Measurements from ENCODE around the gene SBK2.
"Not testable (repeated sequence)": the region's sequence is repeated elsewhere in the genome, so short reads cannot be mapped to it uniquely, and the experiment has no call there.

The SBK2 gene, protein sequence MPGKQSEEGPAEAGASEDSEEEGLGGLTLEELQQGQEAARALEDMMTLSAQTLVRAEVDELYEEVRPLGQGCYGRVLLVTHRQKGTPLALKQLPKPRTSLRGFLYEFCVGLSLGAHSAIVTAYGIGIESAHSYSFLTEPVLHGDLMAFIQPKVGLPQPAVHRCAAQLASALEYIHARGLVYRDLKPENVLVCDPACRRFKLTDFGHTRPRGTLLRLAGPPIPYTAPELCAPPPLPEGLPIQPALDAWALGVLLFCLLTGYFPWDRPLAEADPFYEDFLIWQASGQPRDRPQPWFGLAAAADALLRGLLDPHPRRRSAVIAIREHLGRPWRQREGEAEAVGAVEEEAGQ

DNA sequence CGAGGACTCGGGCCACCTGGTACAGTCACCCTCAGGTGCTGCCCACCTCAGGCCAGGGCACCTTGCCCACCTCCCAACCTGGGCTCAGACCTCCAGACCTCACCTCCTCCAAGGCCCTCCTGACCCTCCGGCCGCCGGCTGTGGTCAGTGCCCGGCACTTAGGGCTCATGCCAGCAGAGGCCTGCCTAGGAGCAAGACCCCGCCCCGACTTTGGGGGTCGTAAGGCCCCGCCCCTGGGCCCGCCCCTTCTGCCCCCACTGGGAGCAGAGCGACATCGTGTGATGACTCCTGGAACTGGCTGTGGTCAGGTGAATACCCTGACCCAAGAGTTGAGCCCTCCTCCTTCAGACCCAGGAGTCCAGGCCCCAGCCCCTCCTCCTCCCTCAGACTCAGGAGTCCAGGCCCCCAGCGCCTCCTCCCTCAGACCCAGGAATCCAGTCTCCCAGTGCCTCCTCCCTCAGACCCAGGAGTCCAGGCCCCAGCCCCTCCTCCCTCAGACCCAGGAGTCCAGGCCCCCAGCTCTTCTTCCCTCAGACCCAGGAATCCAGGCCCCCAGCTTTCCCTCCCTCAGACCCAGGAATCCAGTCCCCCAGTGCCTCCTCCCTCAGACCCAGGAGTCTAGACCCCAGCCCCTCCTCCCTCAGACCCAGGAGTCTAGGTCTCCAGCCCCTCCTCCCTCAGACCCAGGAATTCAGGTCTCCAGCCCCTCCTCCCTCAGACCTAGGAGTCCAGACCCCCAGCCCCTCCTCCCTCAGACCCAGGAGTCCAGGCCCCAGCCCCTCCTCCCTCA lies at the start of gene SBK2:
TSS of gene SBK2 (minus strand) at position 183 of the 790 bp plus-strand sequence. CDS start 839 bp downstream, outside the sequence.
- Histone ChIP-seq H3K36me3 (ENCODE audit: control insufficient read depth, low read depth, low read length) (no peaks in the 10 kb centered on the region), H3K4me3 (ENCODE audit: low read length) (no peak within 1 kb of the TSS), H3K27ac (ENCODE audit: low read length) (no peak within 1 kb of the TSS), H3K9ac (ENCODE audit: low read length) (no peak within 1 kb of the TSS), H3K4me1 (ENCODE audit: control insufficient read depth, low read depth, low read length) (peaks cover 8% of the 10 kb centered on the region), H3K27me3 (ENCODE audit: control insufficient read depth, insufficient read depth, low read length) (no peaks in the 10 kb centered on the region), H3K9me3 (ENCODE audit: control insufficient read depth, low read depth, low read length) (no peaks in the 10 kb centered on the region)

DNA sequence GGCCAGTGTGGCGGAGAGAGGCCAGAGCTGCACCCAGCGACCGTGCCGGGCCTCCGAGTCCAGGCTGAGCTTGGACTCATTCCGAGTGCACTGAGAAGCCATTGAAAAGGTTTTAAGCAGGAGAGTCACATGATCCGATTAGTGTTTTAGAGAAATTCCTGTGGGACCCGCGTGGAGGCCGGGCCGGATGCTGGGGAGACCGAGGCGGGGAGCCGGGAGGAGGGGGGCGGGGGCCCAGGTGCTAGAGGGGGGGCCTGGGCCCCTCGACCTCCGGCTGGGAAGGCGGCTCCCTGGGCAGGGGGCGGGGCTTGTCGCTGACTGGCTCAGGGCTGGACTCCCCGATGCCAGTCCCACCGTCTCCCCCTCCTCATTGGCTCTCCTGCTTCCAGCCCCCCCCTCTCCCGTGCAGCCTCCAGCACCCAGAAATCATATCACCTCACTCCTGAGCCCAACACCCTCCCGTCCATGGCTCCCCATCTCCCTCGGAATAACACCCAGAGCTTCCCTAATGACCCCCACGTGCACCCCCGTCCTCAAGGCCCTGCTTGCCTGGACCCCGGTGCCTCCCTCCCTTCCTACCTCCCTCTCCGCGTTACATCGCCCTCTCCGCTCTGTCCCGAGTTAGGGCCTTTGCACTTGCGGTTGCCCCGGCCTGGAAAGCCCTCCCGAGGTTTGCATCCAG lies 48.9 kb upstream of the SBK2 start:
- Histone ChIP-seq H3K9me3 (ENCODE audit: control insufficient read depth, low read depth, low read length) (no peaks in the 10 kb centered on the region), H3K27me3 (ENCODE audit: control insufficient read depth, insufficient read depth, low read length) (no peaks in the 10 kb centered on the region), H3K36me3 (ENCODE audit: control insufficient read depth, low read depth, low read length) (no peaks in the 10 kb centered on the region), H3K27ac (ENCODE audit: low read length) (no peak overlapping the region), H3K4me3 (ENCODE audit: low read length) (peak overlapping the region; percentile 61), H3K4me1 (ENCODE audit: control insufficient read depth, low read depth, low read length) (peaks cover 14% of the 10 kb centered on the region), H3K9ac (ENCODE audit: low read length) (no peak overlapping the region)

DNA sequence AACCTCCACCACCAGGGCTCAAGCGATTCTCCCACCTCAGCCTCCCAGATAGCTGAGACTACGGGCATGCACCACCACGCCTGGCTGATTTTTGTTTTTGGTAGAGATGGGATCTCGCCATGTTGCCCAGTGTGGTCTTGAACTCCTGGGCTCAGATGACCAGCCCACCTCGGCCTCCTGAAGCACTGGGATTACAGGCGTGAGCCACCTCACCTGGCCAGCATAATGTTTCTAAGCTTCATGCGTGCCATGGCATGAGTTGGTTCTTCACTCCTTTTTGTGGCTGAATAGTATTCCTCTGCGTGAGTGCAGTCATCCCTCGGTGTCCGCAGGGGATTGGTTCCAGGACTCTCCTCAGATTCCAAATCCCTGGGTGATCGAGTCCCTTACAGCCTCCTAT lies 47.9 kb upstream of the SBK2 start:
- peaks cover 9% of the 10 kb centered on the region for H3K4me1 ChIP-seq (ENCODE audit: control insufficient read depth, low read depth, low read length)
- no peaks in the 10 kb centered on the region for H3K36me3 ChIP-seq (ENCODE audit: control insufficient read depth, low read depth, low read length)
- H3K4me3 ChIP-seq (ENCODE audit: low read length): no peak overlapping the region
- no peaks in the 10 kb centered on the region for H3K27me3 ChIP-seq (ENCODE audit: control insufficient read depth, insufficient read depth, low read length)
- H3K27ac ChIP-seq (ENCODE audit: low read length): no peak overlapping the region
- no peak overlapping the region for H3K9ac ChIP-seq (ENCODE audit: low read length)
- no peaks in the 10 kb centered on the region for H3K9me3 ChIP-seq (ENCODE audit: control insufficient read depth, low read depth, low read length)

GRCh38 chr19:55583897-55584296 lies 47.0 kb upstream of the SBK2 start:
- H3K9ac ChIP-seq (ENCODE audit: low read length); H3K4me3 ChIP-seq (ENCODE audit: low read length); H3K36me3 ChIP-seq (ENCODE audit: control insufficient read depth, low read depth, low read length); H3K27me3 ChIP-seq (ENCODE audit: control insufficient read depth, insufficient read depth, low read length); H3K4me1 ChIP-seq (ENCODE audit: control insufficient read depth, low read depth, low read length); H3K9me3 ChIP-seq (ENCODE audit: control insufficient read depth, low read depth, low read length); H3K27ac ChIP-seq (ENCODE audit: low read length): not testable (repeated sequence)

- not testable (repeated sequence) for H3K27me3 ChIP-seq (ENCODE audit: control insufficient read depth, insufficient read depth, low read length); H3K4me1 ChIP-seq (ENCODE audit: control insufficient read depth, low read depth, low read length); H3K4me3 ChIP-seq (ENCODE audit: low read length); H3K9me3 ChIP-seq (ENCODE audit: control insufficient read depth, low read depth, low read length); H3K27ac ChIP-seq (ENCODE audit: low read length); H3K9ac ChIP-seq (ENCODE audit: low read length); H3K36me3 ChIP-seq (ENCODE audit: control insufficient read depth, low read depth, low read length)
Observed at GRCh38 chr19:55582284-55582683, 45.4 kb upstream of the SBK2 start.

DNA sequence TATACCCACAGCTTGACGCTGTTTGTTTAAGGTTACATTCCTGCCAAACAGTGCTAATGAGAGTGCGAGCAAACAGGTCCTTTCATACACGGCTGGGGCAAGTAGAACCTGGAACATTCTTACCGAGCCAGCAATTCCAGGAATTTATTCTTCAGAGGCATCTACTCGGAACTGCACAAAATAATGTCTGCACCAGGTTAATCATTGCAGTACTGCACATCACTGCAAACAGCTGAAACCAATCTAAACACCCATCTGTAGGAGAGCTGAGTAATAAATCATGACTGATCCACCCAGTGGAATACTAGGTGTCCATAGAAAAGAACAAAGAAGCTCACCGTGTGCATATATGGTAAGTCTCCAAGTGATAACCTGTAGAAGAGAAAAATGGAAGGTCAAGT lies 44.9 kb upstream of the SBK2 start:
- no peak overlapping the region for H3K4me3 ChIP-seq (ENCODE audit: low read length)
- no peaks in the 10 kb centered on the region for H3K27me3 ChIP-seq (ENCODE audit: control insufficient read depth, insufficient read depth, low read length)
- H3K9me3 ChIP-seq (ENCODE audit: control insufficient read depth, low read depth, low read length): no peaks in the 10 kb centered on the region
- H3K27ac ChIP-seq (ENCODE audit: low read length): no peak overlapping the region
- H3K9ac ChIP-seq (ENCODE audit: low read length): no peak overlapping the region
- H3K36me3 ChIP-seq (ENCODE audit: control insufficient read depth, low read depth, low read length): peaks cover 6% of the 10 kb centered on the region
- peaks cover 6% of the 10 kb centered on the region for H3K4me1 ChIP-seq (ENCODE audit: control insufficient read depth, low read depth, low read length)

DNA sequence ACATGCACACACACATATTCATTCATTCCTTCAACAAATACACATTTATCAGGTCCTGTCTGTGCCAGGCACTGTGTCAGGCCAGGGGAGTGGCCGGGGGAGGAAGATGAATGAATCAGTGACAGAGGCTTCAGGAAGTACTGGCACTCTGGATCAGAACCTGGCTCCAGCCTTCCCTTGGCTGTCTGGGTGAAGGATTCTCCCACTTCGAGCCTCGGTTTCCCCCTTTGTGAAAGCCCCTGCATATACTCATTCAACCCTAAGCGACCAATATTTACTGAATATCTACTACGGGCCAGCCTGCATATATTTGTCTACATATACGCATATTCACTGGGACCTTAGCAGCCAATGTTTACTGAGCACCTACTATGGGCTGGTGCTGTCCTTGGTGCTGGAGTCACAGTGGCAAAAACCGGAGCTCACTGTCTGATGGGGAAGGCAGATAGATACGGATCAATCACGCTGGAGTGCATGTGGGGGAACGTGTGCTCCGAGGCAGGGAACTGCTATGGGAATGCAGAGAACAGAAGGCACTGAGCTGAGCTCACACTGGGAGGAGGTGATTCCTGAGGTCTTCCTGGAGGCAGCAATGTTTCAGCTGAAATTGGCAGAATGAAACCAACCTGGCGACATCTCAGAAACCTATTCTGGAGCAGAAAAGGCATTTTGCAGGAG lies 44.4 kb upstream of the SBK2 start:
- H3K27ac ChIP-seq (ENCODE audit: low read length): no peak overlapping the region
- H3K4me3 ChIP-seq (ENCODE audit: low read length): peak overlapping the region; percentile 82
- H3K9me3 ChIP-seq (ENCODE audit: control insufficient read depth, low read depth, low read length): no peaks in the 10 kb centered on the region
- peaks cover 8% of the 10 kb centered on the region for H3K36me3 ChIP-seq (ENCODE audit: control insufficient read depth, low read depth, low read length)
- no peak overlapping the region for H3K9ac ChIP-seq (ENCODE audit: low read length)
- H3K4me1 ChIP-seq (ENCODE audit: control insufficient read depth, low read depth, low read length): peaks cover 6% of the 10 kb centered on the region
- H3K27me3 ChIP-seq (ENCODE audit: control insufficient read depth, insufficient read depth, low read length): no peaks in the 10 kb centered on the region

GRCh38 chr19:55580628-55581144 lies 43.8 kb upstream of the SBK2 start, which contains the start of gene ZNF579:
Gene ZNF579 (minus strand): TSS chr19:55580848. CDS start chr19:55579639, 1,209 bp downstream.
- H3K36me3 ChIP-seq (ENCODE audit: control insufficient read depth, low read depth, low read length): peaks cover 8% of the 10 kb centered on the region
- no peaks in the 10 kb centered on the region for H3K9me3 ChIP-seq (ENCODE audit: control insufficient read depth, low read depth, low read length)
- no peaks in the 10 kb centered on the region for H3K27me3 ChIP-seq (ENCODE audit: control insufficient read depth, insufficient read depth, low read length)
- H3K27ac ChIP-seq (ENCODE audit: low read length): no peak within 1 kb of the TSS
- peaks cover 4% of the 10 kb centered on the region for H3K4me1 ChIP-seq (ENCODE audit: control insufficient read depth, low read depth, low read length)
- H3K9ac ChIP-seq (ENCODE audit: low read length): peak within 1 kb of the TSS; percentile 84
- H3K4me3 ChIP-seq (ENCODE audit: low read length): peak within 1 kb of the TSS; percentile 82

- Histone ChIP-seq H3K27ac (ENCODE audit: low read length) (no peak overlapping the region), H3K4me3 (ENCODE audit: low read length) (peak overlapping the region; percentile 82)
Observed at GRCh38 chr19:55579766-55580621, 43.1 kb upstream of the SBK2 start.

More at GRCh38 chr19:55579766-55580621, 43.1 kb upstream of the SBK2 start:
- H3K4me1 ChIP-seq (ENCODE audit: control insufficient read depth, low read depth, low read length): no peaks in the 10 kb centered on the region
- H3K27me3 ChIP-seq (ENCODE audit: control insufficient read depth, insufficient read depth, low read length): no peaks in the 10 kb centered on the region
- no peaks in the 10 kb centered on the region for H3K9me3 ChIP-seq (ENCODE audit: control insufficient read depth, low read depth, low read length)
- H3K9ac ChIP-seq (ENCODE audit: low read length): peak overlapping the region; percentile 84
- H3K36me3 ChIP-seq (ENCODE audit: control insufficient read depth, low read depth, low read length): peaks cover 8% of the 10 kb centered on the region
